ENCODE measurements around the gene AQP12B. TPM values are rescaled to one million over a fixed set of nuclear protein-coding genes. Genes with fewer than 3 reads are reported as not detected.

AQP12B gene
- polyA plus RNA-seq, 1 donor from 2014 or later, result not detected

DNA sequence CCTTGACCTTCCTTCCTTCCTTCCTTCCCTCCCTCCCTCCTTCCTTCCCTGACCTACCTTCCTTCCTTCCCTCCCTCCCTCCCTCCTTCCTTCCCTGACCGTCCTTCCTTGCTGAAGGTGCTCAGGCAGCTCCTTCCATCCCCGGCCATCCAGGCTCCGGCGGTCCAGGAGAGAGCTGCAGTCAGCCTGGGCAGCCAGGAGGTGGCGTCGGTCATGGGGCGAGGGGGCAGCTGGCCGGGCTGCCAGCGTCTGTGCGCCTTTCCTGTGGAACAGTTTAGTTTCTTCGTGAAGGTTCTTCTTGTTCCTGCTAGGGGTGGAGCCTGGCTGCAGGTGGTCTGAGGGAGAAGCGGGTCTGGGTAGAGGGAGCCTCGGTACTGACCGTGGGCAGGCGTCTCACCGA, 41.7 kb downstream of the AQP12B start:
- H3K9me2 ChIP-seq (ENCODE audit: insufficient read depth, low read length), result no peaks in the 10 kb centered on the region
- H3K4me2 ChIP-seq (ENCODE audit: low read length), result no peak overlapping the region
- H3K79me2 ChIP-seq (replicated peaks; ENCODE audit: insufficient read depth, low read length), result no peaks in the 10 kb centered on the region
- H3K9me3 ChIP-seq (ENCODE audit: low read length), result no peaks in the 10 kb centered on the region
- no peak overlapping the region for H3K4me3 ChIP-seq (ENCODE audit: low read length)
- no peak overlapping the region for H3K9ac ChIP-seq (ENCODE audit: low read length)
- H4K20me1 ChIP-seq (ENCODE audit: insufficient read depth), result no peaks in the 10 kb centered on the region
- H3K27ac ChIP-seq (ENCODE audit: low read length), result no peak overlapping the region
- peaks cover 2% of the 10 kb centered on the region for H3K27me3 ChIP-seq (ENCODE audit: insufficient read depth, low read depth, low read length)
- TF ChIP-seq TAF1 (IDR thresholded peaks at IDR 0.05; ENCODE audit: low read depth), result no peak
- TF ChIP-seq, protein P1, sequence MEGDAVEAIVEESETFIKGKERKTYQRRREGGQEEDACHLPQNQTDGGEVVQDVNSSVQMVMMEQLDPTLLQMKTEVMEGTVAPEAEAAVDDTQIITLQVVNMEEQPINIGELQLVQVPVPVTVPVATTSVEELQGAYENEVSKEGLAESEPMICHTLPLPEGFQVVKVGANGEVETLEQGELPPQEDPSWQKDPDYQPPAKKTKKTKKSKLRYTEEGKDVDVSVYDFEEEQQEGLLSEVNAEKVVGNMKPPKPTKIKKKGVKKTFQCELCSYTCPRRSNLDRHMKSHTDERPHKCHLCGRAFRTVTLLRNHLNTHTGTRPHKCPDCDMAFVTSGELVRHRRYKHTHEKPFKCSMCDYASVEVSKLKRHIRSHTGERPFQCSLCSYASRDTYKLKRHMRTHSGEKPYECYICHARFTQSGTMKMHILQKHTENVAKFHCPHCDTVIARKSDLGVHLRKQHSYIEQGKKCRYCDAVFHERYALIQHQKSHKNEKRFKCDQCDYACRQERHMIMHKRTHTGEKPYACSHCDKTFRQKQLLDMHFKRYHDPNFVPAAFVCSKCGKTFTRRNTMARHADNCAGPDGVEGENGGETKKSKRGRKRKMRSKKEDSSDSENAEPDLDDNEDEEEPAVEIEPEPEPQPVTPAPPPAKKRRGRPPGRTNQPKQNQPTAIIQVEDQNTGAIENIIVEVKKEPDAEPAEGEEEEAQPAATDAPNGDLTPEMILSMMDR (IDR thresholded peaks at IDR 0.05; ENCODE audit: poor library complexity, severe bottlenecking), result no peak
- TF ChIP-seq MXI1 (conservative IDR thresholded peaks at IDR 0.05; ENCODE audit: poor library complexity, severe bottlenecking), result no peak
- no peak for TF ChIP-seq RAD21 (conservative IDR thresholded peaks at IDR 0.05)
- TF ChIP-seq SMC3 (conservative IDR thresholded peaks at IDR 0.05; ENCODE audit: poor library complexity), result no peak
- TF ChIP-seq EP300 (conservative IDR thresholded peaks at IDR 0.05; ENCODE audit: poor library complexity, severe bottlenecking), result no peak
- no peak overlapping the region for H2AFZ ChIP-seq (ENCODE audit: low read depth, low read length)
- no peaks in the 10 kb centered on the region for H3K36me3 ChIP-seq (ENCODE audit: insufficient read depth, low read length)
- H3F3A ChIP-seq (ENCODE audit: insufficient read depth, low read length, poor library complexity, severe bottlenecking), result no peaks in the 10 kb centered on the region

DNA sequence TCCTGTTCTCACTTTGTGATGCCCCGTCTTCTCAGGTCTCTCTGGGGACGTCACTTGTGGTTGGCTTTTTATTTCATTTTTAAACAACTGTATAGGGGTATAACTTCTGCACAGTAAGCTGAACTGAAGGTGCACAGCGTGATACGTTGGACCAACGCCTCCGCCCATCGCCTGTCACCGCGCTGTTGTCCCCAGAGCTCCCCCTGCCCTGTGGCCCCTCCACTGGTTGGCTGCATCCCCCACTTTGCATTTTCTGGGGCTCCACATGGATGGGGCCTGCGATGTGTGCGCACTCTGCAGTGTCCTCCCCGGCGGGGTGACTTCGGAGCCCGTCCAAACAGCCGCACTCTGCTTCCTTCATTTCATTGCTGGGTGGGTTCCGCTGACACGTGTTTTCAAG, 43.1 kb downstream of the AQP12B start:
- Histone ChIP-seq H2AFZ (ENCODE audit: low read depth, low read length) (no peak overlapping the region), H3K27ac (ENCODE audit: low read length) (no peak overlapping the region), H3K36me3 (ENCODE audit: insufficient read depth, low read length) (no peaks in the 10 kb centered on the region), H3K4me2 (ENCODE audit: low read length) (no peak overlapping the region), H4K20me1 (ENCODE audit: insufficient read depth) (no peaks in the 10 kb centered on the region), H3K9ac (ENCODE audit: low read length) (no peak overlapping the region), H3K9me2 (ENCODE audit: insufficient read depth, low read length) (no peaks in the 10 kb centered on the region), H3K27me3 (ENCODE audit: insufficient read depth, low read depth, low read length) (peaks cover 2% of the 10 kb centered on the region), H3F3A (ENCODE audit: insufficient read depth, low read length, poor library complexity, severe bottlenecking) (no peaks in the 10 kb centered on the region), H3K79me2 (replicated peaks; ENCODE audit: insufficient read depth, low read length) (no peaks in the 10 kb centered on the region), H3K4me3 (ENCODE audit: low read length) (no peak overlapping the region), H3K9me3 (ENCODE audit: low read length) (no peaks in the 10 kb centered on the region)
- TF ChIP-seq EP300 (conservative IDR thresholded peaks at IDR 0.05; ENCODE audit: poor library complexity, severe bottlenecking) (no peak), MXI1 (conservative IDR thresholded peaks at IDR 0.05; ENCODE audit: poor library complexity, severe bottlenecking) (no peak), POLR2AphosphoS5 (IDR thresholded peaks at IDR 0.05) (no peak), EZH2 (IDR thresholded peaks at IDR 0.05; ENCODE audit: borderline replicate concordance, insufficient read depth, low read length, poor library complexity, severe bottlenecking) (no peak), RAD21 (conservative IDR thresholded peaks at IDR 0.05) (no peak), TAF1 (IDR thresholded peaks at IDR 0.05; ENCODE audit: low read depth) (no peak), SMC3 (conservative IDR thresholded peaks at IDR 0.05; ENCODE audit: poor library complexity) (no peak)
- TF ChIP-seq, protein P2, sequence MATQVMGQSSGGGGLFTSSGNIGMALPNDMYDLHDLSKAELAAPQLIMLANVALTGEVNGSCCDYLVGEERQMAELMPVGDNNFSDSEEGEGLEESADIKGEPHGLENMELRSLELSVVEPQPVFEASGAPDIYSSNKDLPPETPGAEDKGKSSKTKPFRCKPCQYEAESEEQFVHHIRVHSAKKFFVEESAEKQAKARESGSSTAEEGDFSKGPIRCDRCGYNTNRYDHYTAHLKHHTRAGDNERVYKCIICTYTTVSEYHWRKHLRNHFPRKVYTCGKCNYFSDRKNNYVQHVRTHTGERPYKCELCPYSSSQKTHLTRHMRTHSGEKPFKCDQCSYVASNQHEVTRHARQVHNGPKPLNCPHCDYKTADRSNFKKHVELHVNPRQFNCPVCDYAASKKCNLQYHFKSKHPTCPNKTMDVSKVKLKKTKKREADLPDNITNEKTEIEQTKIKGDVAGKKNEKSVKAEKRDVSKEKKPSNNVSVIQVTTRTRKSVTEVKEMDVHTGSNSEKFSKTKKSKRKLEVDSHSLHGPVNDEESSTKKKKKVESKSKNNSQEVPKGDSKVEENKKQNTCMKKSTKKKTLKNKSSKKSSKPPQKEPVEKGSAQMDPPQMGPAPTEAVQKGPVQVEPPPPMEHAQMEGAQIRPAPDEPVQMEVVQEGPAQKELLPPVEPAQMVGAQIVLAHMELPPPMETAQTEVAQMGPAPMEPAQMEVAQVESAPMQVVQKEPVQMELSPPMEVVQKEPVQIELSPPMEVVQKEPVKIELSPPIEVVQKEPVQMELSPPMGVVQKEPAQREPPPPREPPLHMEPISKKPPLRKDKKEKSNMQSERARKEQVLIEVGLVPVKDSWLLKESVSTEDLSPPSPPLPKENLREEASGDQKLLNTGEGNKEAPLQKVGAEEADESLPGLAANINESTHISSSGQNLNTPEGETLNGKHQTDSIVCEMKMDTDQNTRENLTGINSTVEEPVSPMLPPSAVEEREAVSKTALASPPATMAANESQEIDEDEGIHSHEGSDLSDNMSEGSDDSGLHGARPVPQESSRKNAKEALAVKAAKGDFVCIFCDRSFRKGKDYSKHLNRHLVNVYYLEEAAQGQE (IDR thresholded peaks at IDR 0.05; ENCODE audit: borderline replicate concordance), result no peak
- TF ChIP-seq, protein P1 (IDR thresholded peaks at IDR 0.05; ENCODE audit: poor library complexity, severe bottlenecking), result no peak
